ENCODE data around the gene ZFYVE19. TPM values are rescaled to one million over a fixed set of nuclear protein-coding genes. Genes with fewer than 3 reads are reported as not detected.
A peak's percentile ranks its signal among the peaks of the same experiment; 100 is the strongest.

Gene ZFYVE19
- total and polyA plus RNA-seq, 2 donors from 2014 or later: 18.7 to 37.5 TPM

DNA sequence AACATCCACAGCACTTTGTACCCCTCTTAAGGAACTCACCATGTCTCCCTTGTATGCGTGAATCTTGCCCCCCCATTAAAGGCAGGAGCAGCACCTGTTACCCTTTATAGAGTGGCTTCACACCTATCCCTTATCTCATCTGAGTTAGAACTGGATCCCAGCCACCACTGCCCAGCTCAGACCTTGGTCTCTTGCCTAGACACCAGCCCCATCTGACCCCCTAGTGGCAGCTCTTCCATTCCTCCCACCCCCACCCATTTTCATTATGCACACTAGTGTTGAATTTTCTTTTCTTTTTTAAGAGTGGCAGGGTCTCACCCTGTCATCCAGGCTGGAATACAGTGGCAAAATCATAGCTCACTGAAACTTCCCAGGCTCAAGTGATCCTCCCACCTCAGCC, 3.2 kb upstream of the ZFYVE19 start:
- no peak for DNase-seq
- Histone ChIP-seq H3K36me3 (ENCODE audit: control insufficient read depth in 2 of 3, insufficient read depth in 3 of 3, low read length in 3 of 3) (no peaks in the 10 kb centered on the region), H3K27ac (ENCODE audit: low read depth in 2 of 2, low read length in 2 of 2) (no peak overlapping the region), H3K9ac (ENCODE audit: low read length in 3 of 3) (no peak overlapping the region), H3K27me3 (ENCODE audit: control insufficient read depth, insufficient read depth, low read length) (no peaks in the 10 kb centered on the region), H3K9me3 (ENCODE audit: control insufficient read depth in 2 of 3, insufficient read depth in 1 of 3, low read length in 3 of 3) (no peaks in the 10 kb centered on the region), H3K4me1 (ENCODE audit: control insufficient read depth in 2 of 3, insufficient read depth in 2 of 3, low read depth in 1 of 3, low read length in 3 of 3) (peaks cover 0 to 12% (median 8%) of the 10 kb centered on the region in 3 donors), H3K4me3 (ENCODE audit: low read length in 3 of 3) (no peak overlapping the region)
- intact Hi-C loops (cut with DNase I): no loop called here
- TF ChIP-seq, protein P1, sequence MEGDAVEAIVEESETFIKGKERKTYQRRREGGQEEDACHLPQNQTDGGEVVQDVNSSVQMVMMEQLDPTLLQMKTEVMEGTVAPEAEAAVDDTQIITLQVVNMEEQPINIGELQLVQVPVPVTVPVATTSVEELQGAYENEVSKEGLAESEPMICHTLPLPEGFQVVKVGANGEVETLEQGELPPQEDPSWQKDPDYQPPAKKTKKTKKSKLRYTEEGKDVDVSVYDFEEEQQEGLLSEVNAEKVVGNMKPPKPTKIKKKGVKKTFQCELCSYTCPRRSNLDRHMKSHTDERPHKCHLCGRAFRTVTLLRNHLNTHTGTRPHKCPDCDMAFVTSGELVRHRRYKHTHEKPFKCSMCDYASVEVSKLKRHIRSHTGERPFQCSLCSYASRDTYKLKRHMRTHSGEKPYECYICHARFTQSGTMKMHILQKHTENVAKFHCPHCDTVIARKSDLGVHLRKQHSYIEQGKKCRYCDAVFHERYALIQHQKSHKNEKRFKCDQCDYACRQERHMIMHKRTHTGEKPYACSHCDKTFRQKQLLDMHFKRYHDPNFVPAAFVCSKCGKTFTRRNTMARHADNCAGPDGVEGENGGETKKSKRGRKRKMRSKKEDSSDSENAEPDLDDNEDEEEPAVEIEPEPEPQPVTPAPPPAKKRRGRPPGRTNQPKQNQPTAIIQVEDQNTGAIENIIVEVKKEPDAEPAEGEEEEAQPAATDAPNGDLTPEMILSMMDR (IDR thresholded peaks at IDR 0.05; ENCODE audit: borderline replicate concordance, extremely low read depth, insufficient read depth): no peak
- no peak for FAIRE-seq

DNA sequence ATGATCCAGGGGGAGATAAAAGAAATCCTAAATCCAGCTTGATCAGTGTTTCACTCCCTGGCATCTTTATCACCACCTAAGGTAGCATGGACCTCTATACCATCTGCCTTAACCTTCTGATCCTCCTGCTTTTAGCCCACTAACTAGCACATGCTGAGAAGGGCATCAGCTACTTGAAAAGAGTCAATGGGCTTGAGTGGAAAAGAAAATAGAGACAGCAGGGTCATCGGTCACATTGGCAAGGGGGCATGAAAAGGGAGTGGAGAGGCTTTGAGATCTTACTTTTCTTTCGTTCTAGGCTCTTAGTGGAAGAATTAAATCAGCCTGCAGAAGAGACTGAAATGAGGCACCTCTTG, 239 bp upstream of the ZFYVE19 start:
- FAIRE-seq (no peak), DNase-seq (no peak)
- H3K9me3 ChIP-seq (ENCODE audit: control insufficient read depth in 2 of 3, insufficient read depth in 1 of 3, low read length in 3 of 3): no peaks in the 10 kb centered on the region
- H3K36me3 ChIP-seq (ENCODE audit: control insufficient read depth in 2 of 3, insufficient read depth in 3 of 3, low read length in 3 of 3): peaks cover 0 to 5% (median 3%) of the 10 kb centered on the region in 3 donors
- peaks cover 0 to 15% (median 9%) of the 10 kb centered on the region in 3 donors for H3K4me1 ChIP-seq (ENCODE audit: control insufficient read depth in 2 of 3, insufficient read depth in 2 of 3, low read depth in 1 of 3, low read length in 3 of 3)
- TF ChIP-seq, protein P1 (IDR thresholded peaks at IDR 0.05; ENCODE audit: borderline replicate concordance, extremely low read depth, insufficient read depth): no peak
- no peaks in the 10 kb centered on the region for H3K27me3 ChIP-seq (ENCODE audit: control insufficient read depth, insufficient read depth, low read length)
- peak overlapping the region; percentile 94 to 98 (median 96) for H3K9ac ChIP-seq (ENCODE audit: low read length in 3 of 3)
- peak overlapping the region; percentile 92 to 99 (median 98) for H3K4me3 ChIP-seq (ENCODE audit: low read length in 3 of 3)
- intact Hi-C loops (cut with DNase I): no loop called here
- H3K27ac ChIP-seq (ENCODE audit: low read depth in 2 of 2, low read length in 2 of 2): peak overlapping the region; percentile 93 to 94

DNA sequence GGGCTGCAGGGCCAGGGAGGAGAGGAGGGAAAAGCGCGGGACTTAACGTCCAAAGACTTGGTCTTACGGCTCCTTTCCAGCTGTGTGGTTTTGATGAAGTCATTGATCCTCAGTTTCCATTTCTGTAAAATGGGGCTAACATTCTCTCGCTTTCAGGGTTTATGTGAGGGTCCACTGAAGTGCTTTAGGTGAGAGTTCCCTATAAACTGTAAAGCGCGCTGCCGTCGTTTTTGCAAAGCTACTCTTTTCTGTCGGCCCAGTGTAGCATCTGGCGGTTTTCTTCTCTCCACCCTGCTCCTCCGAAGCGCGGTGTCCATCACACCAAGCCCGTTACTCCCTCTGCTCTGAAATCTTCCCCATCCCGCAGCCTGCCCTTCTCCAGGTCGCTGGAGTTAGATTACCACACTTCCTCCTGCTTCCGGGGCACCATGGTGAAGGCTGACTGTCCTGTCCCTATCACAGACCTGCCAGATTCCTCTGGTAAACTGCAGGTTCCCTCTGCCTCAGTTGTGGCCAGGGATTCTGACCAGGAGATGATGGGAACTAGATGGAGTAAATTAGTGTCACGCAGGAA, 1.1 kb downstream of the ZFYVE19 start:
- H3K27ac ChIP-seq (ENCODE audit: low read depth in 2 of 2, low read length in 2 of 2): peak overlapping the region in 1 of 2 donors; percentile 36
- no peaks in the 10 kb centered on the region for H3K27me3 ChIP-seq (ENCODE audit: control insufficient read depth, insufficient read depth, low read length)
- H3K36me3 ChIP-seq (ENCODE audit: control insufficient read depth in 2 of 3, insufficient read depth in 3 of 3, low read length in 3 of 3): peaks cover 2 to 5% (median 3%) of the 10 kb centered on the region in 3 donors
- H3K4me1 ChIP-seq (ENCODE audit: control insufficient read depth in 2 of 3, insufficient read depth in 2 of 3, low read depth in 1 of 3, low read length in 3 of 3): peaks cover 0 to 15% (median 9%) of the 10 kb centered on the region in 3 donors
- H3K9ac ChIP-seq (ENCODE audit: low read length in 3 of 3): peak overlapping the region; percentile 25 to 78 (median 63)
- no peak for FAIRE-seq
- H3K9me3 ChIP-seq (ENCODE audit: control insufficient read depth in 2 of 3, insufficient read depth in 1 of 3, low read length in 3 of 3): no peaks in the 10 kb centered on the region
- intact Hi-C loops (cut with DNase I): no loop called here
- peak overlapping the region; percentile 84 to 99 (median 92) for H3K4me3 ChIP-seq (ENCODE audit: low read length in 3 of 3)
- TF ChIP-seq, protein P1 (IDR thresholded peaks at IDR 0.05; ENCODE audit: borderline replicate concordance, extremely low read depth, insufficient read depth): no peak
- DNase-seq: peak in 1 of 5 donors; percentile 59

Data from kidney (tissue), 14 donors.